ENCODE data around the gene LRRK1.

- TF ChIP-seq CTCF (IDR thresholded peaks at IDR 0.05), result no peak
- no peak for TF ChIP-seq POLR2A (IDR thresholded peaks at IDR 0.05)
Observed at GRCh38 chr15:101100593-101101442, 181.7 kb downstream of the LRRK1 start.

All from ovary (tissue), 3 donors.